ENCODE measurements around the gene DHODH. TPM values are rescaled to one million over a fixed set of nuclear protein-coding genes. Genes with fewer than 3 reads are reported as not detected.

Gene DHODH
- total RNA-seq, 2 donors from 2014 or later, result 9.8 to 15.0 TPM

DNA sequence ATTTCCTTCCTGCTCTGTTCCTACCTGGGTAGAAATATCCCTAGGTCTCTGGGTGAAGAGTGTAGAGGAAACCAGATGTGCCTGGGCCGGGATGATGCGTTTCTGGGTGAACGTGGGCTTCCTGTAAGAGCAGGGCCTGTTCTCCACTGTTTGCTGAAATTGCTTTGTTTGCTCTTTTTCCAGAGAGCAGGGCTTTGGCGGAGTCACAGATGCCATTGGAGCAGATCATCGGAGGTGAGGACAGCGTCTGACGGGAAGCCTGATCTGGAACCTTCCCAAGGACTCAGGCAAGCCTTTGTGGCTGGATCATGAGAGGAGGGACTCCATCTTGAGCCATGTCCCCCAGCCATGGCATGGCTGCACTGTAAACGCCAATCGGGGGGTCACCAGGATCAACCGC lies 15.4 kb downstream of the DHODH start:
- H3K9me3 Mint-ChIP-seq, result no peaks in the 10 kb centered on the region
- no peaks in the 10 kb centered on the region for H3K4me1 Mint-ChIP-seq (ENCODE audit: low read depth)
- H3K27ac Mint-ChIP-seq, result no peak overlapping the region
- H3K27me3 Mint-ChIP-seq (ENCODE audit: low read depth), result no peaks in the 10 kb centered on the region
- DNase-seq (no peak), ATAC-seq (replicated peaks in 1 of 2) (no peak)
- no peak overlapping the region for H3K4me3 Mint-ChIP-seq
- H3K36me3 Mint-ChIP-seq (ENCODE audit: insufficient read depth in 2 of 2), result peaks cover 4 to 11% of the 10 kb centered on the region in 2 donors

GRCh38 chr16:72024862-72025382 lies 16.4 kb downstream of the DHODH start:
- Mint-ChIP-seq H3K27ac (peak overlapping the region; percentile 32), H3K9me3 (no peaks in the 10 kb centered on the region), H3K4me1 (ENCODE audit: low read depth) (no peaks in the 10 kb centered on the region), H3K27me3 (ENCODE audit: low read depth) (no peaks in the 10 kb centered on the region), H3K36me3 (ENCODE audit: insufficient read depth in 2 of 2) (peaks cover 4 to 11% of the 10 kb centered on the region in 2 donors), H3K4me3 (no peak overlapping the region)
- no peak for DNase-seq
- ATAC-seq (replicated peaks in 1 of 2), result no peak

GRCh38 chr16:72025404-72026114 lies 17.0 kb downstream of the DHODH start:
- Mint-ChIP-seq H3K9me3 (no peaks in the 10 kb centered on the region), H3K36me3 (ENCODE audit: insufficient read depth in 2 of 2) (peaks cover 4 to 11% of the 10 kb centered on the region in 2 donors), H3K4me3 (no peak overlapping the region), H3K27ac (no peak overlapping the region), H3K4me1 (ENCODE audit: low read depth) (no peaks in the 10 kb centered on the region), H3K27me3 (ENCODE audit: low read depth) (no peaks in the 10 kb centered on the region)
- no peak for ATAC-seq (replicated peaks in 1 of 2)
- no peak for DNase-seq

DNA sequence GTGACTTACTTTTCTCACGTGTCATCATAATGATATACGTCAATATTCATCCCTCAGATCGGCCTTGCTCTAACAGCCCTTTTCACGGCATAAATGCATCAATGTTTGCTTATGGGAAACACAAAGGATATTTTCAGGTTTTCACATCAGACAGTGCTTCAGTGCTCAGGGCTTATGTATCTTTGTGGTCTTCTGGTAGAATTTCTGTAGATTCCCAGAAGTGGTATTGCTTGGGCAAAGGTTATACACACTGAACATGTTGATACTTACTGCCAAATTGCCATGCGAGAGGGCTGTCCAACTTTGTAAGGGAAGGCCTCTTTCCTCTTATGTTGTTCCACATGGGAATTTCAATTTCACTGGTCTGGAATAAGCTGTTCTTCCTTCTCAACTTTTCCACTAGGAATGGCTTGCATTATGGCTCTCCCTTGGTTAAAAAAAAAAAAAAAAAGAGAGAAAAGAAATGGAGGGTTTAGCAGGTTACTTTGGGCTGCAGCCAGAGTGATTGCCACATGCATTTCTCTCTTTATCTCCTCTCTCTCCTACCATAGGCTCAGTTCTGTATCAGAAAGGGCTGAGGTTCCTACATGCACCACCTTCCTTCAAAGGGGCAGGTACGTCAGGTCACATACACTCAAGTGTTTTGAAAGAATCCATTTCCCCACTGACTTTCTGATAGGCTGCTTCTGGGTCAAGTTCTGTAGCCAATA lies 19.3 kb downstream of the DHODH start:
- Mint-ChIP-seq H3K27ac (no peak overlapping the region), H3K36me3 (ENCODE audit: insufficient read depth in 2 of 2) (peaks cover 4 to 11% of the 10 kb centered on the region in 2 donors), H3K27me3 (ENCODE audit: low read depth) (no peaks in the 10 kb centered on the region), H3K9me3 (no peaks in the 10 kb centered on the region), H3K4me1 (ENCODE audit: low read depth) (no peaks in the 10 kb centered on the region), H3K4me3 (no peak overlapping the region)
- ATAC-seq (replicated peaks in 1 of 2) (no peak), DNase-seq (no peak)

DNA sequence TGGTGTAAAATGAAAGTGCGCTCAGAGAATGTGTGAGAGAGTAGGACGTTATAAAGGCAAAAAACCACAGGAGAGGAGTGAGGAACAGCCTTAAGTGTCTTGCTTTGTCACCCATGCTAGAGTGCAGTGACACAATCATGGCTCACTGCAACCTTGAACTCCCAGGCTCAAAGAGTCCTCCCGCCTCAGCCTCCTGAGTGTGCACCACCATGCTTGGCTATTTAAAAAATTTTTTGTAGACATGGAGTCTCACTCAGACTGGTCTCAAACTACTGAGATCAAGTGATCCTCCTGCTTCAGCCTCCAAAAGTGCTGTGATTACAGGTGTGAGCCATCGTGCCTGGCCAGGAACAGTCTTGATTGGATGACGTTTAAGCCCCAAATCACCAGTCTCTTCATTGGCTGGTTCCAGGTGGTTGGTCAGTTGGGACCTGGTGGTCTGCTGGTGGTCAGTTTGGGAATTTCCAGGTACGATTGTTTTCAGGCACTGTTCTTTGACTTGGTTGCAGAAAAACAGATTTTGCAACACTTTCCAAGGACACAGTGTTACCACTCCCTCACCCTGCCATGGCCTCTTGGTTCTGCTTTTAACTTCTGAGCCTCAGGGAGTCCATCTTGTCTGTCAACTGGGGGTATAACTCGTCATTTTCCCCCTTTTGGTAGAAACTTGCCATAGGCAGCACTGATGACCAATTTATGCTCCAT lies 21.2 kb downstream of the DHODH start:
- Mint-ChIP-seq H3K27ac (no peak overlapping the region), H3K4me1 (ENCODE audit: low read depth) (no peaks in the 10 kb centered on the region), H3K4me3 (no peak overlapping the region), H3K9me3 (no peaks in the 10 kb centered on the region), H3K36me3 (ENCODE audit: insufficient read depth in 2 of 2) (peaks cover 4 to 6% of the 10 kb centered on the region in 2 donors), H3K27me3 (ENCODE audit: low read depth) (no peaks in the 10 kb centered on the region)
- ATAC-seq (replicated peaks in 1 of 2) (no peak), DNase-seq (no peak)

GRCh38 chr16:72033437-72033836 lies 24.9 kb downstream of the DHODH start:
- Mint-ChIP-seq H3K27me3 (ENCODE audit: low read depth) (no peaks in the 10 kb centered on the region), H3K4me3 (no peak overlapping the region), H3K36me3 (ENCODE audit: insufficient read depth in 2 of 2) (no peaks in the 10 kb centered on the region), H3K9me3 (no peaks in the 10 kb centered on the region), H3K4me1 (ENCODE audit: low read depth) (no peaks in the 10 kb centered on the region), H3K27ac (no peak overlapping the region)
- ATAC-seq (replicated peaks in 1 of 2) (no peak), DNase-seq (no peak)

DNA sequence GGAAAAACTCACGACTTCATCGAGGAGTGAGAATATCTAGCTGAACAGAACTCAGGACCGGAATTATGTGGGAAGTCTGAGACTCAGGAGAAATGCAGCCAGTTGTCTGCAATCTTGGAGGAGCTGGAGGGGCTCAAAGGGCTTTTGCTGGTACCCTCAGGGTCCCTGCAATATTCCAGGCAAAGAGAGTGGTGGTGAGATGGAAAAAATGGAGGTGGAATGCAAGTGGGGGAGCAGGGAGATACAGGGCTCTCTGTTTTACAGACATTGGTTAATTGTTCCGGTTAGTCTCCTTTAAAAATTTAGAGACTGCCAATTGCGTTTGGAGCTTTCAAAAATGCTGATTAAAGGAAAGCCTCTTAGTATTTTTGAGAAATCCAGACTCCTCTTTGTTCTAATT lies 27.6 kb downstream of the DHODH start:
- H3K27ac Mint-ChIP-seq, result no peak overlapping the region
- H3K27me3 Mint-ChIP-seq (ENCODE audit: low read depth), result no peaks in the 10 kb centered on the region
- no peak overlapping the region for H3K4me3 Mint-ChIP-seq
- H3K4me1 Mint-ChIP-seq (ENCODE audit: low read depth), result no peaks in the 10 kb centered on the region
- no peaks in the 10 kb centered on the region for H3K36me3 Mint-ChIP-seq (ENCODE audit: insufficient read depth in 2 of 2)
- ATAC-seq (replicated peaks in 1 of 2) (no peak), DNase-seq (no peak)
- peaks cover 0 to 2% of the 10 kb centered on the region in 2 donors for H3K9me3 Mint-ChIP-seq

GRCh38 chr16:72042157-72042660 lies 33.7 kb downstream of the DHODH start:
- H3K4me3 Mint-ChIP-seq, result no peak overlapping the region
- no peak overlapping the region for H3K27ac Mint-ChIP-seq
- peaks cover 0 to 5% of the 10 kb centered on the region in 2 donors for H3K36me3 Mint-ChIP-seq (ENCODE audit: insufficient read depth in 2 of 2)
- H3K27me3 Mint-ChIP-seq (ENCODE audit: low read depth), result no peaks in the 10 kb centered on the region
- H3K9me3 Mint-ChIP-seq, result peaks cover 0 to 2% of the 10 kb centered on the region in 2 donors
- DNase-seq (no peak), ATAC-seq (replicated peaks in 1 of 2) (no peak)
- no peaks in the 10 kb centered on the region for H3K4me1 Mint-ChIP-seq (ENCODE audit: low read depth)

- H3K4me1 Mint-ChIP-seq (ENCODE audit: low read depth), result no peaks in the 10 kb centered on the region
- DNase-seq (no peak), ATAC-seq (replicated peaks in 1 of 2) (no peak)
- peaks cover 0 to 5% of the 10 kb centered on the region in 2 donors for H3K36me3 Mint-ChIP-seq (ENCODE audit: insufficient read depth in 2 of 2)
- no peak overlapping the region for H3K4me3 Mint-ChIP-seq
- H3K27me3 Mint-ChIP-seq (ENCODE audit: low read depth), result no peaks in the 10 kb centered on the region
- no peak overlapping the region for H3K27ac Mint-ChIP-seq
- peaks cover 0 to 2% of the 10 kb centered on the region in 2 donors for H3K9me3 Mint-ChIP-seq
These were observed 34.5 kb downstream of the DHODH start for GRCh38 chr16:72043058-72043457.

DNA sequence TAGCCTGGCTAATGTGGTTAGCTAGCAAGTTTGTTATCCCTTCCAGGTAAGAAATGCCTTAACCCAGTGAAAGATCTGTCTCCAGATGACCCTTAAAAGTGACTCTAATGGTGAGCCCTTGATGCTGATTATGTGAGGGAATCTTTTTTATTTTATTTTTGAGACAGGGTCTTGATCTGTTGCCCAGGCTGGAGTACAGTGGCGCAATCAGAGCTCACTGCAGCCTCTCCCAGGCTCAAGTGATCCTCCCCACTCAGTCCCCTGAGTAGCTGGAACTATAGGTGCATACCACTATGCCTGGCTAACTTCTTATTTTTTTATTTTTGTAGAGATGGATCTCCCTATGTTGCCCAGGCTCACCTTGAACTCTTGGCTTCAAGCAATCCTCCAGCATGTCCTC lies 35.0 kb downstream of the DHODH start:
- Mint-ChIP-seq H3K4me1 (ENCODE audit: low read depth) (no peaks in the 10 kb centered on the region), H3K27ac (no peak overlapping the region)

DNA sequence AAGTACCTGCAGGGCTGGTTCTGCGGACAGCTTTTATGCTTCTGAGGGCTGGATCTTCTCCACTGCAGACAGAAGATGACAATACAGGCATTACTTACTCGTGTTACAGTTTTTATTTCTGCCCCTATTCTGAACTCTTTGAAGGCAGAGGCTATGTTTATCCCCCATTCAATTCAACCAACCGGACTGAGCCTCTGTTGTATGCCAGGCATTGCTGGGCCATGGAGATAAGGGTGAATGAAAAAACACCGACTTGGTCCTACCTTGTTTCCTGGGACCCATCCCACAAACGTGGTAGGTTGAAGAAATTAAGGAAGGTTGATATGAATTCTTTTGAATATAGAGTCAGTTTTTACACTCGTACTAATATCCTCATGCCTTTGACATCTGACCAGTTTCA lies 35.8 kb downstream of the DHODH start:
- DNase-seq, result no peak
- peaks cover 0 to 4% of the 10 kb centered on the region in 2 donors for H3K9me3 Mint-ChIP-seq
- no peak for ATAC-seq (replicated peaks in 1 of 2)
- no peak overlapping the region for H3K4me3 Mint-ChIP-seq
- H3K27me3 Mint-ChIP-seq (ENCODE audit: low read depth), result no peaks in the 10 kb centered on the region
- no peaks in the 10 kb centered on the region for H3K4me1 Mint-ChIP-seq (ENCODE audit: low read depth)
- H3K36me3 Mint-ChIP-seq (ENCODE audit: insufficient read depth in 2 of 2), result peaks cover 0 to 9% of the 10 kb centered on the region in 2 donors
- H3K27ac Mint-ChIP-seq, result no peak overlapping the region

More for the DNA sequence above, 35.0 kb downstream of the DHODH start:
- H3K27me3 Mint-ChIP-seq (ENCODE audit: low read depth), result no peaks in the 10 kb centered on the region
- no peak for ATAC-seq (replicated peaks in 1 of 2)
- H3K9me3 Mint-ChIP-seq, result peaks cover 0 to 2% of the 10 kb centered on the region in 2 donors
- H3K36me3 Mint-ChIP-seq (ENCODE audit: insufficient read depth in 2 of 2), result peaks cover 0 to 5% of the 10 kb centered on the region in 2 donors
- no peak overlapping the region for H3K4me3 Mint-ChIP-seq
- no peak for DNase-seq

- Mint-ChIP-seq H3K36me3 (ENCODE audit: insufficient read depth in 2 of 2) (peaks cover under 1 to 10% of the 10 kb centered on the region in 2 donors), H3K27ac (no peak overlapping the region), H3K9me3 (peaks cover 1 to 6% of the 10 kb centered on the region in 2 donors), H3K4me1 (ENCODE audit: low read depth) (no peaks in the 10 kb centered on the region), H3K4me3 (no peak overlapping the region), H3K27me3 (ENCODE audit: low read depth) (no peaks in the 10 kb centered on the region)
- DNase-seq (no peak), ATAC-seq (replicated peaks in 1 of 2) (no peak)
These were observed 36.3 kb downstream of the DHODH start for GRCh38 chr16:72044825-72045359.

GRCh38 chr16:72049110-72049509 lies 40.6 kb downstream of the DHODH start:
- peaks cover 2 to 6% of the 10 kb centered on the region in 2 donors for H3K9me3 Mint-ChIP-seq
- H3K27me3 Mint-ChIP-seq (ENCODE audit: low read depth), result no peaks in the 10 kb centered on the region

More at GRCh38 chr16:72049110-72049509, 40.6 kb downstream of the DHODH start:
- no peak for DNase-seq
- ATAC-seq (replicated peaks in 1 of 2), result no peak
- Mint-ChIP-seq H3K36me3 (ENCODE audit: insufficient read depth in 2 of 2) (peaks cover 3 to 7% of the 10 kb centered on the region in 2 donors), H3K4me1 (ENCODE audit: low read depth) (no peaks in the 10 kb centered on the region), H3K27ac (no peak overlapping the region), H3K4me3 (no peak overlapping the region)

Measured in activated T-cell treated with anti-CD3 and anti-CD28 coated beads, Interleukin-2, amount 50 U/mL, for 72 hours (primary cell).